Measurements from ENCODE around the gene USP4. TPM values are rescaled to one million over a fixed set of nuclear protein-coding genes. Genes with fewer than 3 reads are reported as not detected.

Gene USP4
- total RNA-seq, 1 experiment from 2014 or later: 37.8 TPM

DNA sequence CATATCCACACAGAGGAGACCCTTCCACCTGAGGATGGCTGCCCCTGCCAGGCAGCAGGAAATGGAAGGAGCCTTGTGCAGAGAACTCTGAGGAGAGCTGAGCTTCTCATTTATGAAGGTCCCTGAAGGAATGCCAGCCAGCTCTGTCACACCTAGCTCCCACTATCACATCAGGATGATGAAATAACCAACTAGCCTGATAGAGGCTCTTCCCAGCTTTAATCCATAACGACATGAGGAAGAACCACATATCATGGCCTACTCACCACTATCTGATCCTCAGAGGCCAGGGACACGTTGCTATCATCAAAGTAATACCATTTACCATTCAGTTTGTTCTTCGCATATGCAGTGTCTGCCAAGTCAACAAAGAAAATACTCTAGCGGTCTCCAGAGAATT is 61.3 kb downstream of the USP4 start:
- Histone ChIP-seq H3K4me3 (ENCODE audit: low read depth, low read length) (no peak overlapping the region), H3K9me3 (no peaks in the 10 kb centered on the region), H3K27me3 (replicated peaks; ENCODE audit: control insufficient read depth, insufficient read depth, low read length) (no peaks in the 10 kb centered on the region), H3K4me1 (no peaks in the 10 kb centered on the region), H3K36me3 (ENCODE audit: control insufficient read depth, insufficient read depth, low read length) (no peaks in the 10 kb centered on the region)
- no peak for DNase-seq
- Mint-ChIP-seq H3K4me3 (ENCODE audit: unreplicated experiment) (no peak overlapping the region), H3K36me3 (ENCODE audit: insufficient read depth, unreplicated experiment) (peaks cover 45% of the 10 kb centered on the region), H3K9me3 (ENCODE audit: unreplicated experiment) (no peaks in the 10 kb centered on the region), H3K27ac (ENCODE audit: unreplicated experiment) (no peak overlapping the region), H3K4me1 (ENCODE audit: low read depth, unreplicated experiment) (no peaks in the 10 kb centered on the region), H3K27me3 (ENCODE audit: insufficient read depth, unreplicated experiment) (no peaks in the 10 kb centered on the region)
- POLR2A ChIA-PET: interaction anchor here (0.5 to 0.6 kb wide), 2 partner anchors 187 to 200 kb away, joined by 3 to 9 read pairs; no protein-coding TSS in a partner anchor
- CTCF ChIA-PET: no interaction called here
- intact Hi-C loops (cut with micrococcal nuclease; ENCODE audit: unreplicated experiment): no loop called here
- TF ChIP-seq CTCF (IDR thresholded peaks at IDR 0.05; ENCODE audit: insufficient read depth in 1 of 2, low read depth in 1 of 2, low read length in 1 of 2, severe bottlenecking in 1 of 2, unreplicated experiment in 1 of 2): no peak
- BruUV-seq (replicated peaks): no TSS peak

- H3K36me3 Mint-ChIP-seq (ENCODE audit: insufficient read depth, unreplicated experiment): peaks cover 39% of the 10 kb centered on the region
- H3K9me3 Mint-ChIP-seq (ENCODE audit: unreplicated experiment): no peaks in the 10 kb centered on the region
- H3K4me3 ChIP-seq (ENCODE audit: low read depth, low read length): no peak overlapping the region
- no peaks in the 10 kb centered on the region for H3K27me3 Mint-ChIP-seq (ENCODE audit: insufficient read depth, unreplicated experiment)
- no peaks in the 10 kb centered on the region for H3K9me3 ChIP-seq
- DNase-seq: no peak
- intact Hi-C loops (cut with micrococcal nuclease; ENCODE audit: unreplicated experiment): no loop called here
- H3K36me3 ChIP-seq (ENCODE audit: control insufficient read depth, insufficient read depth, low read length): no peaks in the 10 kb centered on the region
- TF ChIP-seq CTCF (IDR thresholded peaks at IDR 0.05; ENCODE audit: insufficient read depth in 1 of 2, low read depth in 1 of 2, low read length in 1 of 2, severe bottlenecking in 1 of 2, unreplicated experiment in 1 of 2): no peak
- no peaks in the 10 kb centered on the region for H3K4me1 Mint-ChIP-seq (ENCODE audit: low read depth, unreplicated experiment)
- H3K4me3 Mint-ChIP-seq (ENCODE audit: unreplicated experiment): no peak overlapping the region
- H3K4me1 ChIP-seq: no peaks in the 10 kb centered on the region
- no peak overlapping the region for H3K27ac Mint-ChIP-seq (ENCODE audit: unreplicated experiment)
- ChIA-PET CTCF (no interaction called here), POLR2A (no interaction called here)
- no TSS peak for BruUV-seq (replicated peaks)
- H3K27me3 ChIP-seq (replicated peaks; ENCODE audit: control insufficient read depth, insufficient read depth, low read length): no peaks in the 10 kb centered on the region
Observed at GRCh38 chr3:49277383-49277775, 62.5 kb downstream of the USP4 start.

DNA sequence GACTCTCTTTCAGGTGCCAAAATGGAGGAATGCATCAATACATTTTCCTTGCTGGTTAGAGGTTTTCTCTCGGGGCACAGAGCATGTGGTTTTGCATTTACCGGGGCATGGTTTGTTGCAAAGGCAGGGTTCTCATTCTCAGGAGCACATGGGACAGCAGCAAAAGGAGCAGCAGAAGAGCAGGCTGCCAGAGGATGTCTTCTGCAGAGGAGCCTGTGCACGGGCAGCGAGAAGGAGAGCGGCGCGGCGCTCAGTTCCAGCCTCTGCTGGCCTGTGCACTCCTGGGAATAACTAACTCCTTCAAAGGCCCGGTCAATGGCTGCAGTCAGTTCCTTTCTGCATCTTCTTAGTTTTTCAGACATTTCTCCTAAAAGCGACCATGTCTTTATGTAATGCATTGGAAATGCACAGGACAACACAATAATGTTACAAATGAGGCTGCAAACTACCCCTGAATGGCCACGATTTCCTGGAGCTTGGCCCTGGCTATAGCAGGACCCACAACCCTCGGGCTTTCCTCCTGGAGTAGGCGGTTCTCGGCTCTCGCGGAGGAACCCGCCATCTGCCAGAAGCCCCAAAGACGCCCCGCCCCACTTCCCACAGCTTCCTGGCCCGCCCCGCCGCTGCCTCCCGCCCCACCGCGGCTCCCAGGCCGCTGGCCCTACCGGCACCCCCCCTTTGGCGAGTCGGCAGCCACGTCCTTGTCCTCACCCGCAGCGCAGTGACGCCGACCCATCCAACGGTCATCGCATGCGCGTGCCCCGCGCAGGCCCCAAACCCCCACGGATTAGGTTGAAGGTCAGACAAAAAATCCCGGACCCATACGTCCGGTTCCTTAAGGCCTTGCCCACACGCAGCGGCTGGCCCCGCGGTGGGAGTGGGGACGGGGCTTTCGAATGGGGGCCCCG is 63.1 kb downstream of the USP4 start, which contains the start of gene C3orf62:
C3orf62 (minus strand) TSS at position 758 of the 908 bp plus-strand sequence; CDS start at position 398, 360 bp downstream.
- CTCF ChIA-PET: no interaction called here
- Histone ChIP-seq H3K36me3 (ENCODE audit: control insufficient read depth, insufficient read depth, low read length) (no peaks in the 10 kb centered on the region), H3K9me3 (no peaks in the 10 kb centered on the region), H3K27me3 (replicated peaks; ENCODE audit: control insufficient read depth, insufficient read depth, low read length) (no peaks in the 10 kb centered on the region), H3K4me3 (ENCODE audit: low read depth, low read length) (no peak within 1 kb of the TSS), H3K4me1 (no peaks in the 10 kb centered on the region)
- no peaks in the 10 kb centered on the region for H3K4me1 Mint-ChIP-seq (ENCODE audit: low read depth, unreplicated experiment)
- intact Hi-C loops (cut with micrococcal nuclease; ENCODE audit: unreplicated experiment): no loop called here
- H3K27ac Mint-ChIP-seq (ENCODE audit: unreplicated experiment): no peak within 1 kb of the TSS
- H3K36me3 Mint-ChIP-seq (ENCODE audit: insufficient read depth, unreplicated experiment): peaks cover 38% of the 10 kb centered on the region
- no peaks in the 10 kb centered on the region for H3K27me3 Mint-ChIP-seq (ENCODE audit: insufficient read depth, unreplicated experiment)
- no TSS peak for BruUV-seq (replicated peaks)
- H3K9me3 Mint-ChIP-seq (ENCODE audit: unreplicated experiment): no peaks in the 10 kb centered on the region
- POLR2A ChIA-PET: no interaction called here
- no peak within 1 kb of the TSS for H3K4me3 Mint-ChIP-seq (ENCODE audit: unreplicated experiment)
- TF ChIP-seq CTCF (IDR thresholded peaks at IDR 0.05; ENCODE audit: insufficient read depth in 1 of 2, low read depth in 1 of 2, low read length in 1 of 2, severe bottlenecking in 1 of 2, unreplicated experiment in 1 of 2): no peak
- no peak for DNase-seq
